SK-MEL-5 (cell line): ENCODE measurements around the gene TNFRSF13B. TPM values are rescaled to one million over a fixed set of nuclear protein-coding genes. Genes with fewer than 3 reads are reported as not detected.
"Not testable (repeated sequence)": the region's sequence is repeated elsewhere in the genome, so short reads cannot be mapped to it uniquely, and the experiment has no call there.

Experiments
- DNase-seq: peaks from one replicate; pipeline ENCODE4 v3.0.0-alpha.2; 2016; ENCODE audit warnings: low read depth, low spot score
- in situ Hi-C: cut with HindIII; loops from 2 replicates; pipeline ENCODE4 v1.10.0; 2016; ENCODE audit warnings: low sequenced_read_pairs, high pct_unique_total_duplicates, low pct_unique_long_range_greater_than_20kb
- total RNA-seq: library from RNA; depleted of rRNA; stranded (reverse); fragments of >200 nt; shearing (Covaris generic); gene quantifications from 2 replicates; pipeline ENCODE4 v1.2.3, GENCODE V29; 2014

Gene TNFRSF13B
- total RNA-seq, 1 experiment from 2014 or later: not detected

- DNase-seq: no peak
- in situ Hi-C loops: no loop called here
These were observed 2.8 kb upstream of the TNFRSF13B start for GRCh38 chr17:16974569-16975276.

- in situ Hi-C loops: no loop called here
These were observed 2.0 kb upstream of the TNFRSF13B start for GRCh38 chr17:16973760-16974540.

DNA sequence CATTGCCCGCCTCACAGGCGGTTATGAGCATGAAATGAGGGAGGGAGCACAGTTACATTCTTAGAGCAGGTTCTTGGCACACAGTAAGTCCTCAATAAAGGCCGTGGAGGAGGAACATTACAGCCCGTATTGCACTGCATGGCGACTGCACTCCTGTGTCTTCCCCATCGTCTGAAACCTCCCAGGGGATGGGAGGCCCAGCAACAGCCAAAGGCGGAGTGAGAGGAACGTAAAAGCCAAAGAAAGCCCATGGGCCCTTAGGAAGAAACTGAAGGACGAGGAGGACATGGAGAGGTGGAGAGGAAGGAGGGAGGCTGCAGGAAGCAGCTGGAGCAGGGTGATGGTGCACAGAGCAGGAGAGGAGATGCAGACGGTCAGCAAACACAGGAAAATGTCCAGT is 1.1 kb upstream of the TNFRSF13B start:
- in situ Hi-C loops, DNase-seq: not testable (repeated sequence)

More at GRCh38 chr17:16973760-16974540, 2.0 kb upstream of the TNFRSF13B start:
- no peak for DNase-seq

GRCh38 chr17:16972346-16972745 is 428 bp upstream of the TNFRSF13B start:
- in situ Hi-C loops: no loop called here
- DNase-seq: no peak

- peak; percentile 36 for DNase-seq
- in situ Hi-C loops: no loop called here
These were observed 1.7 kb downstream of the TNFRSF13B start for GRCh38 chr17:16969931-16970906.

DNA sequence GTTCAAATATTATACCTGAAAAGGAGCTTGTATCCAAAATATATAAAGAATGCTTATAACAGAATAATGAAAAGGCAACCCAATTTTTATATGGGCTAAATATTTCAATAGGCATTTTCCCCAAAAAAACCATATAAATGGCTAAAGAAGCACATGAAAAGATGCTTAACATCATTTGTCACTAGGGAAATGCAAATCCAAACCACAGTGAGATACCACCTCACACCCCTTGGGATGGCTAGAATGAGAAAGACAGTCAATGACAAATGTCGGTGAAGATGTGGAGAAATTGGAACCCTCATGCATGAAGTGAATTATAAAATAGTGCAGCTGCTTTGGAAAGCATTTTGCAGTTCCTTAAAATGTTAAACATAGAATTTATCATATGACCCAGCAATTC is 3.1 kb downstream of the TNFRSF13B start:
- in situ Hi-C loops: no loop called here

DNA sequence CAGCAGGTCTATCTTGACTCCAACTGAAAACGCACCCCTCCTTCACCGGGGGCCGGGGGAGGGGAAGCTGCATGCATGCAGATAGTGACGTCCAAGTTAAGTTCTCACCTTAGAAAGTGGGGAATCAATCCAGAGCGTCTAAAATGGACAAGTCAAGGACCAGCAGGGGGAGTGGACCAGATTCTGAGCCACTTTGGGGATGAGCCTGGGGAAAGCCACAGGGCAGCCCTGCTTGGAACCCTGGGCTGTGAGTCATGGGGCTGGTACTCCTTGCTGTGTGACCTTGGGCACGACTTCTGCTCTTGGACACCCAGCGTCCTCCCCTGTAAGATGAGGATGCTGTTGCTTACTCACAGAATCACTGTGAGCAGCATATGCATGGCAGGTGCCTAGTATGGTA is 9.1 kb downstream of the TNFRSF13B start:
- in situ Hi-C loops: no loop called here
- DNase-seq: peak; percentile 33

More for the DNA sequence above, 3.1 kb downstream of the TNFRSF13B start:
- no peak for DNase-seq

DNA sequence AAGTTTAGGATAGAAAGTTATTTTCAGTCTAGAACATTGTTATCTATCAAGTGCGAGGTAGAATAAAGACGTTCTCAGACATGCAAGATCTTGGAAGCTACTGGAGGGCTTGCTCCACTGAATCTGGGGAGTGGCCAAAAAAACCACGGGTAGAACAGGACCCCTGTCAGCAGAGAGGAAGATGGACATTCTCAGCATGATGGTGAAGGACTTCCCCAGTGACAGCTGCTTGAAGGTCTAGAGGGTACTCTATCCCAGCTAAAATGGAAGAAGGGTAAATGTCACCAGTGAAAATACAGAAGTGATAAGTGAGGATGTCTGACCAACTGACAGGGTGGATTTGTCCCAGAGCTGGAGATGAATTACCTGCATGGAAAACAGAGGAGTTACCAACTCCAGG is 10.1 kb downstream of the TNFRSF13B start:
- no peak for DNase-seq
- in situ Hi-C loops: no loop called here

DNA sequence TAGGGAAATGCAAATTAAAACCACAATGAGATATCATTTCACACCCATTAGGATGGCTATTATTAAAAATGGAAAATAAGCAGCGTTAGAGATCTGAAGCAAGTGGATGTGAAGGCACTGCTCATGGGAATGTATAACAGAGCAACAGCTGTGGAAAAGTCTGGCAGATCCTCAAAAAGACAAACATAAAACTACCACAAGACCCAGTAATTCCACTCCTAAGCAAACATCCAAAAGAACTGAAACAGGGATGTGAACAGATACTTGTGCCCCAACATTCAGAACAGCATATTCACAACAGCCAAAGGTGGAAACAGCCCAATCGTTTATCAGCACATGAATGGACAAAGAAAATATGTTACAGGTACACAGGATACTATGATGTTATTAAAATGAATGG is 10.9 kb downstream of the TNFRSF13B start:
- in situ Hi-C loops, DNase-seq: not testable (repeated sequence)

DNA sequence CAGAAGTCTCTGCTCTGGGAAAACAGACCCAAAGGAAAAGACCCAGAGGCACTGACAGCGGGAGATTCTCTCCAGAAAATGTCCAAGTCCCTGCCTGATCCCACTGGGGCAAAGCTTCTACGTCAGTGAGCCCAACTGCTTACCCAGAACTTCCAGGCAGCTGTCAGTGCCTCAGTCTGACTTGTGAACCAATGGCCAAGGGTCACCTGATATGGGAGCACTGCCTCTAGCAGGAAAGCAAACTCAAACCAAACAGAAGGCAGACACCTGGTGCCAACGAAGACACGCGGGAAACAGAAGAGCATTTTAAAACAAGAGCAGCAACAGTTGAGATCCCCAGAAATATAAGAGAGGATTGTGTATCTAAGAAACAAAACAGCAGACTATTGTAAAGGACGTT is 16.9 kb downstream of the TNFRSF13B start:
- peak; percentile 30 for DNase-seq
- in situ Hi-C loops: not testable (repeated sequence)

DNA sequence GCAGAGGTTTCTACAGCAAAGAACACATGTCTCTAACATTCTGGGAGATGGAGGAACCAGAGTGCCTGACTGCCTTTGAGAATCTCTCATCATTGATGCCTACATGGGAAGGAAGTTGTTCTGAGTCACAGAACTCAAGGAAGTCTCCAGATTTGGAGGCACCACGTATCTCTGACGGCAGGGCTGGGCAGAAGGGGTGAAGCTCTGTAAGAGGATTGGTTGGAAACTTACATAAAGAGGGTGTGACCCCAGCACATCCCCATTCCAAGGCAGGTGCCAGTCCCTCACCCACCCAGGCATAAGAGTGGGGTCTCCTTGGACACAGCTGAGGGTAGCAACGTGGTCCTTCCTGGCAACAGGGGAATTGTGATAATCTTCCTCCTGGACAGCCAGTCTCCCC is 17.4 kb downstream of the TNFRSF13B start:
- in situ Hi-C loops: no loop called here
- DNase-seq: no peak

DNA sequence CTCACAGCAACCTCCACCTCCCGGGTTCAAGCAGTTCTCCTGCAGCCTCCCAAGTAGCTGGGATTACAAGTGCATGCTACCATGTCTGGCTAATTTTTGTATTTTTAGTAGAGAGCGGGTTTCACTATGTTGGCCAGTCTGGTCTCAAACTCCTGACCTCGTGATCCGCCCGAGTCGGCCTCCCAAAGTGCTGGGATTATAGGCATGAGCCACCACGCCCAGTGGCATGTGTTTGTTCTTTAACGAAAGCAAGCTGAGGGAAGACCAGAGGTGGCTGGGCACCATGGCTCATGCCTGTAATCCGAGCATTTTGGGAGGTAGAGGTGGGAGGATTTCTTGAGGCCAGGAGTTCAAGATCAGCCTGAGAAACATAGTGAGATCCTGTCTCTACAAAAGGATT is 18.1 kb downstream of the TNFRSF13B start:
- in situ Hi-C loops: no loop called here
- DNase-seq: no peak

DNA sequence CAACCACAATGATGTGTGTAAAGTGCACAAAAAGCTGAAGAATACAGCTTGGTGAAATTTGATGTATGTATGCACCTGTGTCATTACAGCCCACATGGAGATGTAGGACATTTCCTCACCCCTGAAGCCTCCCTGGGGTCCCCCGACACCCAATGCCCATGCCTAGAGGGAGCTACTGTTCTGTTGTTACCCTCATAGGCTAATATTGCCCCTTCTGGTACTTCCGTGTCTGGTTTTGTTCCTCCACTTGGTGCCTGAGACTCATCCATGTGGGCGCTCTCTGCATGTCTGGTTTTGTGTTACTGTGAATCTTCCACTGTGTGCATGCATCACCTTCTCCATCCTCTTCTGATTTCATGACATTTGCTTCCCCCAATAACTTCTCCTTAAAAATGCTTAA is 18.6 kb downstream of the TNFRSF13B start:
- no peak for DNase-seq
- in situ Hi-C loops: no loop called here

GRCh38 chr17:16952401-16952800 is 19.5 kb downstream of the TNFRSF13B start:
- in situ Hi-C loops: no loop called here
- DNase-seq: no peak

DNA sequence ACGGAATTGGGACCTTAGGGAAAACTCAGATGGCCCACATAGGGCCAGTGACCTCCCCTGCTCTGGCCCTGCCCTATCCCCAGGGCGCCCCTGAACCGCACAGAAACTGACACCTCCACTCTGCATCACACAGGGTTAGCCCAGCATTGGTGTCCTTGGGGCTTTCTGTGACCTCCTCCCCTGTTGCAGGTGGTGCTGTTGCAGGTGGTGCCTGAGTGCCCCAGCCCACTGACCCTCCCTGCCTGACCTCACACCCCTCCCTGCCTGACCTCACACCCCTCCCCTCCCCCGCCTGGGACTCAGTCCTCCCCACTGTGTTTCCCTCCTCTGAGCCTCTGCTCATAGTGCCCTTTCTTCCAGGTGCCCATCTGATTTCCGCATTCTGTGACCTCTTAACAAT is 21.4 kb downstream of the TNFRSF13B start:
- in situ Hi-C loops: no loop called here
- DNase-seq: no peak

DNA sequence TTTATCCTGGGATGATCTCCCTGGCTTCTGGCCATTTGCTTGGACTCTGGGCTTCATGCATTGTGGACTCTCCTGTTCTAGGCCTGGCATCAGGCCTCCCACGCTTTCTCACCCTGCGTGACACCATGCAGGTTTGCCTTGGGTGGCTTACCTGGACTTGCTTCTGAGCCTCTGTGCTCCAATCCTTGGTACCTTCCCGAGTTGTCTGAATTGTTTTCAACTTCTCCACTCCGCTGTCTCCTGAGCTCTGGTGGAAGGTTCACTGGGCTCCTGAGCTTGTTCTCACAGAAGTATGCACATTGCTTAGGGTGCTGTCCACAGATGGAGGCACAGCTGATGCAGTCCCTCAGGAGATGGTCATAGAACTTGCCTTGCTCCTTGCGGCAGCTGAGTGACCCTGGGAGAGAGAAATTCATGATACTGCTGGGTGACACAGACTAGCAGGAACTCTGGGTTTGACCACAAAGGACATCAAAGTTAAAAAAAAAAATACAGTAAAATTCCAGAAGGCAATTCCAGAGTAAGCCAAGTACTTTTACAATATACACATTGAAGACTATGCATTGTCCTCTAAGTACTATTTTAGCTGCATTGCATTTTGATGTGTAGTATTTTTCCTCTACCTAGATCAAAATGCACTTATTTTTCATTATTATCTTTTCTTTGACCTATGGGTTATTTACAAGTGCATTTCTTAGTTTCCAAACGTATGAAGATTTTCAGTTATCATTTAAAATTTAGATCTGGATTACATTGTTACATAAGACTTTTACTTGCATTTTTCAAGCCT is 23.1 kb downstream of the TNFRSF13B start:
- DNase-seq: no peak
- in situ Hi-C loops: no loop called here

GRCh38 chr17:16947470-16947869 is 24.4 kb downstream of the TNFRSF13B start:
- in situ Hi-C loops: no loop called here
- DNase-seq: no peak
